Fibroblast of upper back skin (primary cell): ENCODE measurements around the gene RALGAPA2.

Experiments used
- DNase-seq: peaks from one replicate; pipeline ENCODE4 v3.0.0-alpha.2; 2013

RALGAPA2 gene

DNA sequence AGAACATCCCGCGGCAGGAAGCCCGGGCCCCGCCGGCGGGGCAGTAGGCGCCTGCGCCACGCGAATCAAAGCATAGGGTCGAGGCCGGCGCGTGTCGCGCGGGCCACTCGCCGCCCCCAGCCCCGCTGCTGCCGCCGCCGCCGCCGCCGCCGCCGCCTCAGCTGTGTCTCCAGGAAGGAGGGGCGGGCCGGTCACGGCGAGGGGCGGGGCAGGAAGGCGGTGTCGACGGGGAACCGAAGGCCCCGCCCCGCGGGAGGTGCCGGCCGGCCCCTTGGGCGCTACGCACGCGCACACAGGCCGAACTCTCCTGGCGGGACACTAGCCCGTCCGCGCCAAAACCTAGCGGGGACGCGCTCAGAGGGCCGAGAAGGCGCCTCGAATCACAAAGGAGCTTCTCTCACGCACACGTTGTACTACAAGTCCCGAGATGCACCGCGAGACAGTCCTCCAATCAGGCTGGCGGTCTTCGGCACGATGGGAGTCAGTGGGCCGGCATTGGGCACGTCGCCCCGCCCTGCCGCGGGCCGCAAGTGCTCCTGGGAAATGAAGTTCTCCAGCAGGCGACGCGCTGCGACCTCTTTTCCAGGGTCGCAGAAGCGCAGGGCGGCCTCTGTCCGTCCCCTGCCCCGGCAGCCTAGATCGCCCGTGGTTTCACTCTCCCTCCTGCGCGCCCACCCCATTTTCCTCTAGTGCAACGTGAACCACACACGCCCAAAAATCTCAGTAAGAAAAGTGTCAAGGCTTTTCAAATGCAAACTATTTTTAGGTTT, at the start of gene RALGAPA2:
RALGAPA2 (minus strand) TSS at position 171 of the 770 bp plus-strand sequence; CDS start at position 7, 164 bp downstream.
- peak; percentile 99 for DNase-seq

DNA sequence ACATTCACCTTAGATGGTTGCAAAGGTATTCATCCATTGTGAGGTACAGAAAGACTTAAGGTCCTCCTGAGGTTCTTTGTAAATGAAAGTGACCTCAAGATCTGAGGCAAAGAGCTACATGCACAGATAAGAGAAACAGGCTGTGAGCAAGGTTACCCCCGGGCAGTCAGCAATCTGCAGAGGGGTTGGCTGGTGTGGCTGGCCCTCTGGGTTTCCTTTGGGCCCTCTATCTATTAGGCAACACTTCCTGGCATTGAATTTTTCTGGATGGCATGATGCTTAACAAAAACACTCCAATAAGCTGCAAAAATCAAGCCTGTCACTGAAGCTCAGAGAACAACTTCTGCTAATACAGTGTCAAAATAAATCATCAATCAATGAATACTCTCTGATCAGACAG, 48.9 kb upstream of the RALGAPA2 start:
- DNase-seq = no peak

GRCh38 chr20:20759132-20759531, 46.7 kb upstream of the RALGAPA2 start:
- DNase-seq = no peak

DNA sequence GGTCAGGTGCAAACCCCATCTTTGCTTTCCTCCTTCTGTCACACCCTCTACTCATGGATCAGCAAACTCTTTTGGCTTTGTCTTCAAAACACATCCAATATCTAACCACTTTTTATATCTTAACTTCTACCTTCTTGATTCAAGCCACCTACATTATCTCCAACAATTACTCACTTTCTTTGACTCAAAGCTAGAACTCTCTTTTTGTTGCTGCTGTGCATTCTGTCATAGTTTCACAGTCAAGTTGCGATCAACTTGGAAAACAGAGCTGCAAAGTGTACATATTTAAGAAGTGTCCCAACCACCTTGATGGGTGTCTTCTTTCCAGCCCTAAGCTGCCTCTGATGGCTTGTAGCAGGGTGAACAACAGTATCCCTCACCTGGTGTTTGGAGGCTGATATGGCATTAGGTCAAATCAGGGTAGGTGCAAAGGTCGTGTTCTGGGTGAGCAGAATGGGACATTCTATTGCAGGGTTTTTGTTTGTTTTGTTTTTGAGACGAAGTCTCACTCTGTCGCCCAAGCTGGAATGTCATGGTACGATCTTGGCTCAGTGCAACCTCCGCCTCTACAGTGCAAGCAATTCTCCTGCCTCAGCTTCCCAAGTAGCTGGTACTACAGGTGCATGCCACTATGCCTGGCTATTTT, 43.4 kb upstream of the RALGAPA2 start:
- DNase-seq = no peak

DNA sequence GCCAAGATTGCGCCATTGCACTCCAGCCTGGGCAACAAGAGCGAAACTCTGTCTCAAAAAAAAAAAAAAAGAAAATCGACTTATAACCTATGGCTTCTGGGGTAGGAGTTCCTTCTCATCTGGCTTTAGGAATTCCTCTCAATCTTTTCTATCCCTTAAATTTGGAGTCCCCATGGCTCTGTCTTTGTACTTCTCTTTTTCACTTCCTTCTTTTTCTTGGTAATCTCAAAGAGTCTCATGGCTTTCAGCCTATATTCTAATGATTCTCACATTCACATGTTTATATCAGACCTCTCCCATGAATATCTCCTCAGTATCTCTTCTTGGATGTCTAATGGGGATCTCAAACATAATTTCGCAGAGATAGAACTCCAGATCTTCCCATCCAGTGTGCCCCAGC, 42.8 kb upstream of the RALGAPA2 start:
- DNase-seq = no peak

GRCh38 chr20:20754714-20755113, 42.3 kb upstream of the RALGAPA2 start:
- DNase-seq = no peak

DNA sequence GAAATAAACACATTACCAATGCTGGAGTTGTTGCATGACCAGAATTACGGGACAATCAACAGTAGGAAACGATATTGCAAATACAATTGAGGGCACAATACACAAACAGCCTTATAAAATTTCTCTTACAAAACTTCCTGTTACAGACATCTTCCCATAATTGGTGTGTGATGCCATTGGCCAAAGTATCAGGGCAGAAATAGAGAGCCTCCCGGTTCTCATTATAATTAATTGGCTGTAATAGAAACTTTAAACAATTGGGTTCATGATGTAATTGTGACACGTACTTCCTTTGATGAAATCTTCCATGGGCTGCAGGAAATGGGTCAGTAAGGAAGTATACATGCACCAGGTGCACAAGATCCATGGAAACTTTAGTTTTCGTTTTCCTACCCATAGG, 40.3 kb upstream of the RALGAPA2 start:
- no peak for DNase-seq

- DNase-seq = no peak
Measured at GRCh38 chr20:20747298-20747697, 34.9 kb upstream of the RALGAPA2 start.

- no peak for DNase-seq
Measured at GRCh38 chr20:20744170-20744725, 31.8 kb upstream of the RALGAPA2 start.

DNA sequence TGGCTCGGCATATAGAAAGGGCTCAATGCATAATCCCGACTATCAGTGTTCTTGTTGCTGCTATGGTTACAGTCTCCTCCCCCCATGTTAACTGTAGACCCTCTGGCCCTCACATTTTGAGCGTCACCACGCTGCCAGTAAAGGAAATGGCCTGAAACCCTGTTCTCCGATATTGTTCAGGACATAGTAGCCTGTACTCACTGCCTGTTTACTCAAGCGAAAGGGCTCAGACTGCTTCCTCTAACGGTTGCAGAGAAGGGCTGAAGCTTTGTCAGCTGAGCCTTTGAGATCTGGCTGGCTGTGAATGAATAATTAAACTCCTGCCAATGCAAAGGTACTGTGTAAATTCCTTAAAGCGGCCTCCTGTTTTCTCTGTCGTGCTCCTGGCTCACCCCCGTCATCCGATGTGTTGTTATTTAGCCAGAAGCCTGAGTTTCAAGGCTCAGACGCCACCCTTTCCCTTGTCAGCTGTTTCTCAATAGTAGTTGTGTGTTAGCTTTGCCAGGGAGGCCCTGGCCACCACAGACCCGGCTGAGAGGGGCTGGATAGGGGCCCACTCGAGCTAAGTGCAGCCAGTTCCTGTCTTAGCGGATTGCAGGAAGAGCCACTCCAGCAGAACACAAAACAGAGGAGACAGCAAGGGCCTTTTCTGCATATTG, 31.2 kb upstream of the RALGAPA2 start:
- no peak for DNase-seq

- DNase-seq = no peak
Measured at GRCh38 chr20:20741087-20742045, 28.9 kb upstream of the RALGAPA2 start.

DNA sequence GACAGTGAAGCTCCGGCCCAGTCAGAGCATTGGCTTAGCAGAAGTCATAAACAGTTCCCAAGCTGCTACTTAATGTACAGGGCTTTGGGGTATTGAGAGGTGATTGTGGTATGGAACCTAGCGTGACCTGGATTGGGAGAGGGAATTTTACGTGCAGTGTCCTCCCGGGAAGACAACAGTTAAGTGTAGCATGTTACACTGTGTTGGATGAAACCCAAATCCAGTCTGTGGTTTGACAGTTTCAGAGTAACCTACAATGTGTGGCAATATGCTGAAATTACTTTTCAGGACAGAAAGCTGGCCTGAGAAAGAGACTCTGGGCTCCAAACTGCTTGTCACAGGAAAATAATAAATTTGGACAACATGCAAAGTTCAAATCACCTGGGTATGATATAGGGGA, 28.1 kb upstream of the RALGAPA2 start:
- no peak for DNase-seq

DNA sequence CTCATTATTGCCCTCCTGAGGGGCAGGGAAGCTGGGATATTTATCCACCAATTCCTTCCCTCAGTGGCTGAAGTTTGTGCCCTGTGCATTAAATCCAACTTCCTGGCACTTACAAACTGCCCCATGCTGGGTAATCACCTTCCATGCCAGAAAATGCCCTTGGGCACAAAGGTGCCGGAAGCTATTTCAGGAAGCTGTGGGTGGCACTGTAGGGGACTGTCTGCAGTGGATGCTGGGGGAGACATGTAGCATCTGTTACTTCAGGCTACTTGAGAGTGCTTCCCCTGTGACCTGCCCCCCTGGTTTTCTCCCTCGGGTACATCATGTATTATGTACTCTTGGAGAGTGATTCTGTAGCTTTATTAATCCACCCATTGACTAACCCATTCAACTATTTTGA, 24.7 kb upstream of the RALGAPA2 start:
- DNase-seq = no peak

- DNase-seq = no peak
Measured at GRCh38 chr20:20736303-20736702, 23.9 kb upstream of the RALGAPA2 start.

DNA sequence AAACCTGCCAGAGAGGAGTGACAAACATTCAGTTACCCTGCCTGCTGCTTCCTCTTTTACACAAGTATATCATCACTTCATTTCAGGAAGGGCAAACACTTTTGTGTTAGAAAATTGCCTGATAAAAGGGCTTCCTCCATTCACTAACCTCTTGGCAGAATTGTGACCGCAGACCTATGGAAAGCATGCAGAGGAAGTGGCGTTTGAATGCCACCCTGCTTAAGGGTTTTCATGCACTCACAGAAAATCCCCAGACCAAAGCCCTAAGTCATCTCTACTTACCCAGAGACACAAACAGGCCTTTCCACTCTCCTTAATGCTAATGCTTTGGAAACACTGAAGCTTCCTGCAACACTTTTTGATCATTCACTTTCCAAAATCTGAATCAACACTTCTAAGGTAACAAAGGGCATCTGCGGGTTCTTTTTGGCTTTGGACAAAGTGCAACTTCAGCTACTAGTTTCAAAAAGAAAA, 22.1 kb upstream of the RALGAPA2 start:
- DNase-seq = no peak

- DNase-seq = no peak
Measured at GRCh38 chr20:20733943-20734342, 21.5 kb upstream of the RALGAPA2 start.

DNA sequence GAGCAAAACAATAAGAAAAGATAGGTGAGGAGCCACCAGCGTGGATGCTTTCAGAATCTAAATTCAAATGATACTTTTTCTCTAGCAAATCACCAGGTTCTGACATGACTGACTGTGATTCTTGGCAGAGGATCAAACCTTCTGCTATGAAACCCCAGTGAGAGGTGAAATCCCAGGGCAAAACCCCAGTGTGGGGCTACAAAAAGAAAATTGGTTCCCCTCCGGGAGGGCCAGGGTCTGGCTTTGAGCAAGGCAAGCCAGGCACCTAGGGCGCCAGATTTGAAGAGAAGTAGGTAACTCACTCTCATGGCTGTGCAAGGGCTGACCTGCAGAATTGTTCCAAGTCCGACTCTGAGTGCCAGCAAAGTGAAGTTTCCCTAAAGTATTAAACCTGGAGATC, 20.2 kb upstream of the RALGAPA2 start:
- no peak for DNase-seq

GRCh38 chr20:20731945-20732296, 19.5 kb upstream of the RALGAPA2 start:
- no peak for DNase-seq

GRCh38 chr20:20731000-20731944, 18.8 kb upstream of the RALGAPA2 start:
- DNase-seq = no peak

DNA sequence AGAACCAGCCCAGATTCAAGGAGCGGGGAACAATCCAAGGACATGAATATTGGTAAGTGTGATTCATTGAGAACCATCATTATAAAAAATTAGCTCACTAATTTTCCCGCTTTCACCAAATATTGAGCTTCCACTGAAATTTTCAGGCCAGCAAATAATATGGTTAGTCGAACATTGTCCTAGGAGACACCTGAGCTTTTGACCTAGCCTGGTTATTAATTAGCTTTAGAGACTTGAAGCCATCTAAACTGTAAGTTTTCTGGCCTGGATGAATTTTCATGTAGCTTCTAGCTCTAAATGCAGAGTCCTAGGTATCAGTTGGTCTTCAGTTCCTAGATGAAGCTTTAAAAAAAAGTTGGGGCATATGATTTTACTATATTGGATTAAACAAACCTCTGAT, 17.1 kb upstream of the RALGAPA2 start:
- no peak for DNase-seq

- DNase-seq = no peak
Measured at GRCh38 chr20:20721489-20721888, 9.0 kb upstream of the RALGAPA2 start.
